T-helper 2 cell treated with Interferon-gamma antibody and Interleukin-4, amounts not matched to agents 5 μg/mL and 100 μg/mL, for 36 hours (primary cell): ENCODE results near the gene LIF.

Source experiments
- DNase-seq: peaks from one replicate; pipeline ENCODE4 v3.0.0; 2021; ENCODE audit warnings: low spot score
- H3K27ac Mint-ChIP-seq: one replicate; pipeline ENCODE4 v1.8.0; 2021; ENCODE audit warnings: mild to moderate bottlenecking, mixed read lengths
- H3K27me3 Mint-ChIP-seq: one replicate; pipeline ENCODE4 v1.8.0; 2021; ENCODE audit warnings: low read depth, mixed read lengths
- H3K36me3 Mint-ChIP-seq: one replicate; pipeline ENCODE4 v1.8.0; 2021; ENCODE audit warnings: low read depth, mixed read lengths
- H3K4me1 Mint-ChIP-seq: one replicate; pipeline ENCODE4 v1.8.0; 2021; ENCODE audit warnings: low read depth, mixed read lengths
- H3K4me3 Mint-ChIP-seq: one replicate; pipeline ENCODE4 v1.8.0; 2022; ENCODE audit warnings: mild to moderate bottlenecking, moderate library complexity, mixed read lengths
- H3K9me3 Mint-ChIP-seq: one replicate; pipeline ENCODE4 v1.8.0; 2021; ENCODE audit warnings: mixed read lengths

The LIF gene

GRCh38 chr22:30198921-30199320, 47.6 kb downstream of the LIF start:
- Mint-ChIP-seq H3K9me3 (peaks cover 11% of the 10 kb centered on the region), H3K27ac (no peak overlapping the region), H3K36me3 (peaks cover 14% of the 10 kb centered on the region), H3K27me3 (no peaks in the 10 kb centered on the region), H3K4me1 (peaks cover 44% of the 10 kb centered on the region), H3K4me3 (no peak overlapping the region)
- DNase-seq: no peak

DNA sequence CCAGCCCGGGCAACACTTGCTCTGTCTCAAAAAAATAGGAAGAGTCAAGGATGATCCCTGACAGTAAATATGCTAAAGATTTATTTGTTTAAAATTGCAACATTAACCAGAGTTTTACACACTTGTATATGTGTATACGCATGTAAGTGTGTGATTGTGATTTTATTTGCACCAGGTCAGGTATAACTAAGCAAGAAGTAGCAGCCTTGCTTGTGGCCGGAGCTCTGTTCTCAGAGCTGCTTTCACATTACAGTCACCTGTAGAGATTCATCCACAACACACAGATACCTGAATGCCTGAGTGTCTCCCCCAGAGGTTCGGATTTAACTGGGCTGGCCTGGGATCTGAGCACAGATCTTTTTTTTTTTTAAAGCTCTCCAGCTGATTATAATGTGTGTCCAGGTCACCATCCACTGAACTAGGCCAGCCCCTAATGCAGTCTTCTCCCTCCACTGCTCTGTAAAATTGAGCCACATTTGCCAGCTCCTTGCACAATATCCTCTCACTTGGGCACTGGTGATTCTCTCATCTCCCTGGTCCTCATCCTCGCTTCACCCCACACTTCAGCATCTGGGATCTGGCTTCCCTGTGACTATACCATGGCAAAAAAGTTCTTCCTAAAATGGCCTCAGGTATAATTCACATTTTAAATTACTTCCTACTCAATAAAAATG, 48.3 kb downstream of the LIF start:
- no peak for DNase-seq
- Mint-ChIP-seq H3K4me1 (peaks cover 51% of the 10 kb centered on the region), H3K27me3 (no peaks in the 10 kb centered on the region), H3K27ac (no peak overlapping the region), H3K4me3 (no peak overlapping the region), H3K36me3 (peaks cover 15% of the 10 kb centered on the region), H3K9me3 (peaks cover 12% of the 10 kb centered on the region)

GRCh38 chr22:30197389-30197788, 49.2 kb downstream of the LIF start:
- Mint-ChIP-seq H3K4me3 (no peak overlapping the region), H3K27me3 (no peaks in the 10 kb centered on the region), H3K36me3 (peaks cover 22% of the 10 kb centered on the region), H3K27ac (peak overlapping the region; percentile 76), H3K4me1 (peaks cover 60% of the 10 kb centered on the region), H3K9me3 (peaks cover 13% of the 10 kb centered on the region)
- DNase-seq: no peak

DNA sequence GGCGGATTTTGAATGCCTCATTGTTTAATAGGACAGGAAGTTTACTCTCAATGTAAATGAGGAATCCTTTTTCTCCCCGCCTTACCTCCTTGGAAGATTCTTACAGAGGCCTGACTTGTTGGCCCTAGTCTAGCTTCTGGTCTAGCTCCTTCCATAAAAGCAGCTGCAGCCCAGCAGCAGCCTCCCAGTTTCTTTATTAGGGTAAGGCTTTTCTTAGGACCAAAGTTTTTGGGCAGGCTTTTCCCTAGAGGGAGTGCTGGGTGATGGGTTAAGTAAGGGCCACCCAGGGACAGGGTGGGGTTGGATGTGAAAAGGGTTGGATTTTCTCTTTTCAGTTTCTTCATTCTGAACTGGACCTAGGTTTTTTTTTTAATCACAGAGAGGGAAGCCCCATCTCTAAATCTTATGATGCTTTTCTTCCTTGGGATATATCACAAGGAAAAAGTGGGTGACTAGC, 49.7 kb downstream of the LIF start:
- Mint-ChIP-seq H3K27ac (peak overlapping the region; percentile 76), H3K27me3 (no peaks in the 10 kb centered on the region), H3K4me3 (peak overlapping the region; percentile 53), H3K9me3 (peaks cover 15% of the 10 kb centered on the region), H3K4me1 (peaks cover 64% of the 10 kb centered on the region), H3K36me3 (peaks cover 24% of the 10 kb centered on the region)
- no peak for DNase-seq

DNA sequence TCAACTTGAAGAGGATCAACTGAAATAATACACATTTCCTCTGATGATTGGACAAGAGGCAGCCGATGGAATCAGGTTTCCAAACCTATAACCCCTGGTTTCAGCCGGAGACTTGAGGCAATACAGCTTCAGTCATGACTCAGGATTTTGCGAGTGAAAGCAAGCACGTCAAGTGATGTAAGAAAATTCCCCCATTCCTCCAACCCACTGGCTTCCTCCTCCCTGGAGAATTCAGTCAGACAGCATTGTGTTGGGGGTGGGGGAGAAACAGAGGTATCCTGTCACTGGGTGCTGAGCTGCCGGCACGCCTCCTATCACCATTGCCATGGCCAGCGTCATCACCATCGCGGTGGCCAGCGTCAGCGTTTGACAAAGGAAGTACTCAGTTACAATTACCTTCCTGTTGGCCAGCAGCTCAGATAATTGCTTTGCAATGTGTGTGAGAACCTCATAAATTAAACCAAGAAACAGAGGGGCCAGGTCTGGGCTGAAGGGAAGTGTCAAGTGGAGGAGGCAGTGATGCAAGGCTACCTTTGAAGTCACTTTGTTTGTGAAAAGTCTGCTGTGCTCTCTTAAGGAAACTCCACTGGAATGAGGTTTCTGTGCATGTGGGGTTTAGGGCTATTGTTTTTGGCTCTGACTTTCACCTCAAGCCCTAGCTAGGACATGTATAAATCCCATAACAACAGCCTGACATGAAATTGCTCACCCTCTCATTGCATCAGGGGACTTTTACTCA, 50.2 kb downstream of the LIF start:
- H3K4me3 Mint-ChIP-seq: peak overlapping the region; percentile 53
- H3K27ac Mint-ChIP-seq: peak overlapping the region; percentile 76
- H3K27me3 Mint-ChIP-seq: no peaks in the 10 kb centered on the region
- peaks cover 70% of the 10 kb centered on the region for H3K4me1 Mint-ChIP-seq
- peaks cover 12% of the 10 kb centered on the region for H3K9me3 Mint-ChIP-seq
- peak; percentile 59 for DNase-seq
- H3K36me3 Mint-ChIP-seq: peaks cover 22% of the 10 kb centered on the region

- H3K27me3 Mint-ChIP-seq: no peaks in the 10 kb centered on the region
- peak overlapping the region; percentile 76 for H3K27ac Mint-ChIP-seq
- H3K4me1 Mint-ChIP-seq: peaks cover 79% of the 10 kb centered on the region
- peaks cover 12% of the 10 kb centered on the region for H3K9me3 Mint-ChIP-seq
- peak overlapping the region; percentile 53 for H3K4me3 Mint-ChIP-seq
- H3K36me3 Mint-ChIP-seq: peaks cover 22% of the 10 kb centered on the region
- DNase-seq: peak; percentile 23
Measured at GRCh38 chr22:30195245-30196140, 51.1 kb downstream of the LIF start.

- H3K27ac Mint-ChIP-seq: peak overlapping the region; percentile 85
Measured at GRCh38 chr22:30193031-30193775, 53.4 kb downstream of the LIF start.

DNA sequence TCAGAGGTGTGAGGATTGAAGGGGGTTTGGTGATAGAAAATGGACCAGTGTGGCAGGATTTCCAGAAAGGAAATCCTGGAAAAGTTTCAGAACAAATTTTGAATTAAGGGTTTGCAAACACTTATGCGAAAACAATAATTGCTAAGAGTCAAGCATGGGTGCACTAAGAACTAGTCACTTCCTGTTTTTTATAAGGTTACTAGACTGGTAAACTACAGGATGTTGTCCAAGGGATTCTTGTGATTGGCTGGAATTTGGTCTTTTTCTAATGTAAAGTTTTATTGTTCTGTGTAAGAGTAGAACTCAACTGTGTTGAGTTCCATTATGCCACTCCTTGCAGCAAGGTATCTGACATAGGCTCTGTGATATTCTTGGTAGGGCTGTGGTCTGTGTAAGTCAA, 54.1 kb downstream of the LIF start:
- H3K4me1 Mint-ChIP-seq: peaks cover 92% of the 10 kb centered on the region
- H3K27me3 Mint-ChIP-seq: no peaks in the 10 kb centered on the region
- H3K9me3 Mint-ChIP-seq: peaks cover 12% of the 10 kb centered on the region
- peak overlapping the region; percentile 85 for H3K27ac Mint-ChIP-seq
- peaks cover 30% of the 10 kb centered on the region for H3K36me3 Mint-ChIP-seq
- no peak for DNase-seq
- peak overlapping the region; percentile 28 for H3K4me3 Mint-ChIP-seq

More at GRCh38 chr22:30193031-30193775, 53.4 kb downstream of the LIF start:
- Mint-ChIP-seq H3K27me3 (no peaks in the 10 kb centered on the region), H3K36me3 (peaks cover 29% of the 10 kb centered on the region), H3K9me3 (peaks cover 12% of the 10 kb centered on the region), H3K4me1 (peaks cover 88% of the 10 kb centered on the region), H3K4me3 (peak overlapping the region; percentile 28)
- no peak for DNase-seq

DNA sequence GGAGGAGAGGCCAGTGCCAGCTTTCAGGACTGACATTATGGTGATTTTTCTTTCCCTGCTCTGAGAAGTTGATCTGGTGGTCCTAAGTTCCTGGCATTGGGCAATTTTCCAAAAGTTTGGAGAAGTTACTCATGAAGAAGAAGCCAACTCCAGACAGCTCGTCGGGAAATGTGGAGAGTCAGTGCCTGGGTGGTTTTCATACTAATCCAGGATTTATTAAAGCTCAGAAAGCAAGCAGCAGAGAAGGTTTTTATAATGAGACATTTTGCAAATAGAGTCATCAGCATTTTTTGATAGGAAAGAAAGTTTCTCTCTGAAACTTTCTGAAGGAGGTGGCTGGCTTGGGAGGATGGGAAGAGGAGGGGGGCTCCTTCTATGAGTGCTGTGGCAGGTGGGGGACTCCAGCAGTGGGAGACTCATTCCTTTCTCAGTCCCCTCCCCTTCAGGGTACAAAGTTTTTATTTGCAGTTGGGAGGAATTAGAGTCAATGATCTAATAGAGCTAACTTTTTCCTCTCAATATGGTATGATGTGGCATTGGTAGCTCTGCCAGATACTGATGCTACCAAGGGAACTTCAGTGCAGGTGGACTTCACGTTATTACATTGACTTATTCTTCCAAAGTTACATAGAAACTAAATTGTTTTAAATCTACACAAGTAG, 55.4 kb downstream of the LIF start:
- Mint-ChIP-seq H3K4me3 (peak overlapping the region; percentile 70), H3K4me1 (peaks cover 88% of the 10 kb centered on the region), H3K36me3 (peaks cover 31% of the 10 kb centered on the region), H3K9me3 (peaks cover 12% of the 10 kb centered on the region), H3K27ac (peak overlapping the region; percentile 84), H3K27me3 (no peaks in the 10 kb centered on the region)
- no peak for DNase-seq

- H3K4me1 Mint-ChIP-seq: peaks cover 85% of the 10 kb centered on the region
- peaks cover 31% of the 10 kb centered on the region for H3K36me3 Mint-ChIP-seq
- H3K27ac Mint-ChIP-seq: peak overlapping the region; percentile 84
- no peak for DNase-seq
- peak overlapping the region; percentile 70 for H3K4me3 Mint-ChIP-seq
- no peaks in the 10 kb centered on the region for H3K27me3 Mint-ChIP-seq
- H3K9me3 Mint-ChIP-seq: peaks cover 12% of the 10 kb centered on the region
Measured at GRCh38 chr22:30190574-30190973, 56.0 kb downstream of the LIF start.
